Ascending aorta (tissue), 2 donors: ENCODE measurements around the gene TLN1. TPM values are rescaled to one million over a fixed set of nuclear protein-coding genes. Genes with fewer than 3 reads are reported as not detected.

Experiments
- DNase-seq, 2 donors: peaks; one replicate each; pipeline ENCODE4 v3.0.0-alpha.2; 2019; ENCODE audit warnings: low spot score in 2 of 2
- H3K27ac ChIP-seq, 2 donors: fragments of 200-600 bp; sonication (generic); one replicate each; pipeline ENCODE4 v1.5.1; 2016 to 2017; ENCODE audit warnings: mild to moderate bottlenecking in 1 of 2
- H3K27me3 ChIP-seq: fragments of 200-600 bp; sonication (generic); one replicate; pipeline ENCODE4 v1.5.1; 2017
- H3K36me3 ChIP-seq, 2 donors: fragments of 200-600 bp; sonication (generic); one replicate each; pipeline ENCODE4 v1.5.1; 2016
- H3K4me1 ChIP-seq, 2 donors: fragments of 200-600 bp; sonication (generic); one replicate each; pipeline ENCODE4 v1.5.1; 2016 to 2017; ENCODE audit warnings: mild to moderate bottlenecking in 1 of 2
- H3K4me3 ChIP-seq, 2 donors: fragments of 200-600 bp; sonication (generic); one replicate each; pipeline ENCODE4 v1.5.1; 2016 to 2017; ENCODE audit warnings: mild to moderate bottlenecking in 1 of 2
- H3K9me3 ChIP-seq, 2 donors: fragments of 200-600 bp; sonication (generic); one replicate each; pipeline ENCODE4 v1.5.1; 2016
- CTCF ChIP-seq, 3 experiments: fragments of 200-600 bp in 2 of 3; fragments of 450-650 bp in 1 of 3; sonication (generic) in 2 of 3; IDR thresholded peaks; one replicate each; pipeline ENCODE4 v1.5.1; 2016 to 2019; ENCODE audit warnings: antibody characterized with exemption in 3 of 3, mild to moderate bottlenecking in 1 of 3, moderate library complexity in 1 of 3
- intact Hi-C: fragments of 100-400 bp; cut with DNase I; formaldehyde crosslinking; loops from one replicate; pipeline ENCODE4 v1.15.1; 2023
- total RNA-seq: library from RNA; depleted of rRNA; stranded (reverse); fragments of >200 nt; gene quantifications from one replicate; pipeline ENCODE4 v1.1.0, GENCODE V29; 2016

Gene TLN1
- total RNA-seq, 1 donor from 2014 or later = 735 TPM

- peaks cover 3 to 30% of the 10 kb centered on the region in 2 donors for H3K4me1 ChIP-seq
Measured at GRCh38 chr9:35700031-35700430, 32.0 kb downstream of the TLN1 start.

GRCh38 chr9:35698231-35698630 lies 33.8 kb downstream of the TLN1 start:
- DNase-seq = no peak
- H3K27ac ChIP-seq = peak overlapping the region; percentile 93 to 97
- TF ChIP-seq CTCF (IDR thresholded peaks at IDR 0.05) = no peak
- H3K36me3 ChIP-seq = peaks cover 68 to 75% of the 10 kb centered on the region in 2 donors
- no peaks in the 10 kb centered on the region for H3K27me3 ChIP-seq
- no peaks in the 10 kb centered on the region for H3K9me3 ChIP-seq
- intact Hi-C loops = loop anchor here (5.0 to 10.0 kb wide), 2 partner anchors 136 to 203 kb away; partner anchors contain the start of gene RUSC2
- no peak overlapping the region for H3K4me3 ChIP-seq
- peaks cover 3 to 44% of the 10 kb centered on the region in 2 donors for H3K4me1 ChIP-seq

More at GRCh38 chr9:35700031-35700430, 32.0 kb downstream of the TLN1 start:
- H3K27me3 ChIP-seq = no peaks in the 10 kb centered on the region
- peak overlapping the region; percentile 93 to 97 for H3K27ac ChIP-seq
- no peak overlapping the region for H3K4me3 ChIP-seq
- H3K9me3 ChIP-seq = no peaks in the 10 kb centered on the region
- intact Hi-C loops = no loop called here
- peaks cover 86 to 93% of the 10 kb centered on the region in 2 donors for H3K36me3 ChIP-seq
- no peak for DNase-seq
- no peak for TF ChIP-seq CTCF (IDR thresholded peaks at IDR 0.05)

- peak overlapping the region; percentile 93 to 97 for H3K27ac ChIP-seq
- no peaks in the 10 kb centered on the region for H3K27me3 ChIP-seq
- no peak for TF ChIP-seq CTCF (IDR thresholded peaks at IDR 0.05)
- H3K4me1 ChIP-seq = peaks cover 3 to 45% of the 10 kb centered on the region in 2 donors
- DNase-seq = no peak
- no peak overlapping the region for H3K4me3 ChIP-seq
- intact Hi-C loops = loop anchor here (1.0 to 10.0 kb wide), 3 partner anchors 29 to 203 kb away; partner anchors contain the start of gene RUSC2
- no peaks in the 10 kb centered on the region for H3K9me3 ChIP-seq
- peaks cover 61 to 68% of the 10 kb centered on the region in 2 donors for H3K36me3 ChIP-seq
Measured at GRCh38 chr9:35697486-35697885, 34.5 kb downstream of the TLN1 start.

- Histone ChIP-seq H3K27ac (peak overlapping the region; percentile 93 to 97), H3K27me3 (no peaks in the 10 kb centered on the region), H3K4me3 (no peak overlapping the region), H3K36me3 (peaks cover 53 to 59% of the 10 kb centered on the region in 2 donors), H3K4me1 (peaks cover 3 to 48% of the 10 kb centered on the region in 2 donors), H3K9me3 (no peaks in the 10 kb centered on the region)
- DNase-seq = peak in 1 of 2 donors; percentile 82
- peak; percentile 79 to 87 (median 87) for TF ChIP-seq CTCF (IDR thresholded peaks at IDR 0.05)
- intact Hi-C loops = loop anchor here (1.0 to 10.0 kb wide), 3 partner anchors 30 to 202 kb away; partner anchors contain the start of gene RUSC2
Measured at GRCh38 chr9:35696520-35697215, 35.3 kb downstream of the TLN1 start.

GRCh38 chr9:35695943-35696401 lies 36.0 kb downstream of the TLN1 start:
- no peak for TF ChIP-seq CTCF (IDR thresholded peaks at IDR 0.05)
- Histone ChIP-seq H3K27me3 (no peaks in the 10 kb centered on the region), H3K27ac (peak overlapping the region; percentile 93 to 97), H3K9me3 (no peaks in the 10 kb centered on the region), H3K4me1 (peaks cover 3 to 48% of the 10 kb centered on the region in 2 donors), H3K36me3 (peaks cover 46 to 52% of the 10 kb centered on the region in 2 donors), H3K4me3 (no peak overlapping the region)
- DNase-seq = no peak
- intact Hi-C loops = loop anchor here (5.0 to 10.0 kb wide), 2 partner anchors 134 to 201 kb away; partner anchors contain the start of gene RUSC2
